ENCODE measurements around the gene ERAP2.
"Not testable (repeated sequence)": the region's sequence is repeated elsewhere in the genome, so short reads cannot be mapped to it uniquely, and the experiment has no call there.

The ERAP2 gene

DNA sequence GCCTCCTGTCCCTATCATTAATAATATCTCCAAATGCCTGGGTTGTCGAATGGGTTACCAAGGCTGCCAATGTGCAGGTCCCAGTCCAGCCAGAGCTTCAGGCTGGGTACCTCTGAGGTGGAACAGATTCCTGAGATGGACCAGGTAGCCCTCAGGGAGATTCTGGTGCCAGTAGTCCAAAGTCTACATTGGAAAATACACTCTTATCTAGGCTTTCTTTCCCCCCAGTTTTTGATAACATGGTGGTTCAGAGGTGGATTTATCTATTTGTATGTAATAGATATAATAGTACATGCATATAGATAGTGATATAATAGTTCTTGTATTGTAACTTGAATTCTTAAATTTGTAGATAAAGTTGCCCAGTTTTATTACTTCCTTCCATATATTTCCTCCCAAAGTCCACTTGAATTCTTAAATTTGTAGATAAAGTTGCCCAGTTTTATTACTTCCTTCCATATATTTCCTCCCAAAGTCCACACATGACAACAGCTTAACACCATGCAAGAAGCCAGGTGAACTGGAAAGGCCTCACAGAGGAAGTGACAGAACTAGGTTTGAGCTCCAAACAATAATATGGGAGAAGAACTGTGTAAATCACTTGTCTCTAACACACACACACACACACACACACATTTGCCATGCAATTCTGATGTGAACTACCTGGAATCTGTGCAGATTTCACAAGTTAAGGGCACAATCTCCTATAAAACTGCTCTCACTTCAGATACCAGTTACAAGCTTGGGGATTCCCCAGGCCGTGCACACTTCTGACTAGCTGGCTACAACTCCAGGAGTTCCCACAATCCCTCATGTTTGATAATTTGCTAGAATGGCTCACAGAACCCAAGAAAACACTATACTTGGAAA, 37.9 kb upstream of the ERAP2 start:
- DNase-seq (ENCODE audit: low read depth) = no peak
- TF ChIP-seq, protein P1, sequence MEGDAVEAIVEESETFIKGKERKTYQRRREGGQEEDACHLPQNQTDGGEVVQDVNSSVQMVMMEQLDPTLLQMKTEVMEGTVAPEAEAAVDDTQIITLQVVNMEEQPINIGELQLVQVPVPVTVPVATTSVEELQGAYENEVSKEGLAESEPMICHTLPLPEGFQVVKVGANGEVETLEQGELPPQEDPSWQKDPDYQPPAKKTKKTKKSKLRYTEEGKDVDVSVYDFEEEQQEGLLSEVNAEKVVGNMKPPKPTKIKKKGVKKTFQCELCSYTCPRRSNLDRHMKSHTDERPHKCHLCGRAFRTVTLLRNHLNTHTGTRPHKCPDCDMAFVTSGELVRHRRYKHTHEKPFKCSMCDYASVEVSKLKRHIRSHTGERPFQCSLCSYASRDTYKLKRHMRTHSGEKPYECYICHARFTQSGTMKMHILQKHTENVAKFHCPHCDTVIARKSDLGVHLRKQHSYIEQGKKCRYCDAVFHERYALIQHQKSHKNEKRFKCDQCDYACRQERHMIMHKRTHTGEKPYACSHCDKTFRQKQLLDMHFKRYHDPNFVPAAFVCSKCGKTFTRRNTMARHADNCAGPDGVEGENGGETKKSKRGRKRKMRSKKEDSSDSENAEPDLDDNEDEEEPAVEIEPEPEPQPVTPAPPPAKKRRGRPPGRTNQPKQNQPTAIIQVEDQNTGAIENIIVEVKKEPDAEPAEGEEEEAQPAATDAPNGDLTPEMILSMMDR (IDR thresholded peaks at IDR 0.05; ENCODE audit: control insufficient read depth, extremely low read depth, insufficient read depth) = no peak
- H3K4me3 ChIP-seq (ENCODE audit: low read depth, low read length) = no peak overlapping the region

DNA sequence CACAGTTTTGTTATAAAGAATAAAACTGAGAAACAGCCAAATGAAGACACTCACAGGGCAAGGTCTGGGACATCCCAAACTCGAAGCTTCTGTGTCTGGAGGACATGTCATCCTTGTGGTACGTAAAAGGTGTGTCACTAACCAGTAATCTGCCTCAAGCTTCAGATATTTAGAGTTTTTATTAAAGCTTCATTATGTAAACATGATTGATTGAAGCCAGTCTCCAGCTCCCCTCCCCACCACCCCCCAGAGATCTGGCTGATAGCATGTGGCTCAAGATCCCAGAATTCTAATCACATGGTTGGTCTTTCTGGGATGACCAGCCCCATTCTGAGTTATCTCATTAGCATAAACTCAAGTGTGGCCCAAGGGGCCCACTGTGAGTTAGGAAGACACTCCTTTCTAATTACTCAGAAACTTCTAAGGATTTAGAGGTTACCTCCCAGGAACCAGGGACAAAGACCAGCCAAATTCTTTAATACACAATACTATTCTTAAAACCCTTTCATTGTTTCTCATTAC, 37.2 kb upstream of the ERAP2 start:
- TF ChIP-seq, protein P1 (IDR thresholded peaks at IDR 0.05; ENCODE audit: control insufficient read depth, extremely low read depth, insufficient read depth) = no peak
- DNase-seq (ENCODE audit: low read depth) = no peak
- no peak overlapping the region for H3K4me3 ChIP-seq (ENCODE audit: low read depth, low read length)

DNA sequence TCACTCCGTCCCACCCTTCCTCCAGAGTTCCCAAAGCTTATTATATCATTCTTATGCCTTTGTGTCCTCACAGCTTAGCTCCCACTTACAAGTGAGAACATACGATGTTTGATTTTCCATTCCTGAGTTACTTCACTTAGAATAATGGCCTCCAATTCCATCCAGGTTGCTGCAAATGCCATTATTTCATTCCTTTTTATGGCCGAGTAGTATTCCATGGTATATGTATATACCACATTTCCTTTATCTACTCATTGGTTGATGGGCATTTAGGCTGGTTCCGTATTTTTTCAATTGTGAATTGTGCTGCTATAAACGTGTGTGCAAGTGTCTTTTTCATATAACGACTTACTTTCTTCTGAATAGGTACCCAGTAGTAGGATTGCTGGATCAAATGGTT, 34.4 kb upstream of the ERAP2 start:
- DNase-seq (ENCODE audit: low read depth) = not testable (repeated sequence)

DNA sequence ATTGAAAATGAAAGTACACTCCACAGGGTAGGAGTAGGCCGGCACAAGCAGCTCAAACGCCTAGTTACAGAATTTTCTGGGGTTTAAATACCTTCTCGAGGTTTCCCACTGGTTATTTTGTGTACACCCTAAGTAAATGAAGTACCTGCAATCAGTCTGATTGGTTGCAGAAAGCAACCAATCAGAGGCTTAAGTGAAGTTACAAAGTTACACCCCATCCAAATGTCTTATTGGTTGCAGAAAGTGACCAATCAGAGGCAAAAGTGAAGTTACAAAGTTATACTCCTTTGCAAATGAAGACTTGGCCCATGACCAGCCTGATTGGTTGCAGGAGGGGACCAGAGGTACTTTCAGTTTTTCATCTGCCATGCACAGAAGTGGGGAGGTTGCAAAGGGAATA, 33.2 kb upstream of the ERAP2 start:
- TF ChIP-seq, protein P1 (IDR thresholded peaks at IDR 0.05; ENCODE audit: control insufficient read depth, extremely low read depth, insufficient read depth) = no peak
- no peak overlapping the region for H3K4me3 ChIP-seq (ENCODE audit: low read depth, low read length)
- DNase-seq (ENCODE audit: low read depth) = no peak

More for the DNA sequence above, 34.4 kb upstream of the ERAP2 start:
- H3K4me3 ChIP-seq (ENCODE audit: low read depth, low read length) = not testable (repeated sequence)

DNA sequence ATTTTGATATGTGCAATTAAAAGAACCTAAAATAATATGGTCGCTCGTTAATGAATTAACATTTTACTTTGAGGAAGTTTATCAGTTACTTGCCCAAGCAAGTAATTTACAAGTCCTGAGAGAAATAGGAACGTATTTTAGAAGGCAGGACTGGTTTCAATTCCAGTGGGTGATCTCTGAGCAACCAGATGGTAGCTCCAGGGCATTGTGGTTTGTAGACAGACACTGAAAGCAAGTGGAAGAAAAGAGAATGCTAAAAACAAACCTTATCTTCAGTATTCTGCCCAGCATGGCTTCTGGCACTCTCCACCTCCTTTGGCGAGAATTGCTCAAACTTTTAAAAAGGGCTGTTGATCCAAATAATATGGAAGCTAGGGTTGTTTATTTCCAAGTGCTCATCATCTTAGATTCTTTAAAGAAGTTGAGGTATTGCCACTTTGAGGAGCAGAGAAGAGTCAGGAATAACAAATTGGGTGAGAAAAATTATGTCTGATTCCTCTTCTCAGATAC, 31.8 kb upstream of the ERAP2 start:
- H3K4me3 ChIP-seq (ENCODE audit: low read depth, low read length) = no peak overlapping the region
- no peak for DNase-seq (ENCODE audit: low read depth)
- TF ChIP-seq, protein P1 (IDR thresholded peaks at IDR 0.05; ENCODE audit: control insufficient read depth, extremely low read depth, insufficient read depth) = no peak

DNA sequence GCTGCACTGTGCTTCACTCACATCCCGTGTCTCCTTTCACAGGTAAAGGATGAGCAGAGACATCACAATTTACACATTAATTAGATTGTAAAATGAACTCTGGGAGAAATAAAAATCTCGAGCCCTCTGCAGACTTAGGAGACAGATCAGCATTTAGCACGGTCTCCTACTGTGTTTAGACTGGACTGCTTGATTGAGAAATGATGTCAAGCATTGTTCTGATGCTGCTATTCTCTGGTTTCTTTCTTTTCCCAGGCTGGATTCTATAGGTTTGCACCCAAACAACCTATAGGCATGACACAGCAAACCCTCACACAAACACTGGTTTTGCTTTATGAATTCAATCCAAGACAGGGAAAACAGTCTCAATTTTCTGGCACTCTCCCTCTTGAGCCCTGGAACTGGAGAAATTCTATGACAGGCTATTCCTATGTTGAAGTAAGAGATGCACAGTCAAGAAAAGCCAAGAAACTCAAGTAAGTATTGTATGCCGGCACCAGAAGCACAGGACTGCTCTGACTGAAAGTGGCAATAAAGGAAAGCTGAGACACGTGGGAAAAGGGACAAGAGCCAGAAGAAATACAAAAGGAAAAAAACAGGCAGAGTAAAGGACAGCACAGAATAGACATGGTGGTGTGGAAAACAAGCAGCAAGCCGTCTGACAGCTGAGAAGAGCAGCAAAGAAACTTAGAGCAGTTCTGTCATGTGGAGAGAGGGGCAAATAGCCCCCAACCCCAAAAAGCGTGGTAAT, 24.8 kb upstream of the ERAP2 start:
- H3K4me3 ChIP-seq (ENCODE audit: low read depth, low read length) = no peak overlapping the region
- no peak for DNase-seq (ENCODE audit: low read depth)
- TF ChIP-seq, protein P1 (IDR thresholded peaks at IDR 0.05; ENCODE audit: control insufficient read depth, extremely low read depth, insufficient read depth) = no peak

DNA sequence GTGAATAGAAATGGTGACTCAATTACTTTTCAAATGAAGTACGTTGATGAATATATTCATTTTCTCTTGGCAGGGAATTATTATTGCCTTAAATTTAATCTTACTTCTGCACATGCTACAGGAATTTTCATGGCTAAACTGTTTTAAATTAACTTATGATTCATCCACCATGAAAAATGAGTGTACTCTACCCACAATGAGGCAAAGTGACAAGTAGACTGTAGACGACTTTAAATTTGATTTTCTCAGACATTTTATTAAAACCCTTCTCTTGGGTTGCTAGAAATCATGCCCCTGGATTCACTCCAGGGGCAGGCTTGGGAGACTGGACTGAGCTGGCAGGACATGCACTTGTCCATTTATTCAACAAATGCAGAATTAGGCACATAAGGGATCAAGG, 23.5 kb upstream of the ERAP2 start:
- no peak for DNase-seq (ENCODE audit: low read depth)

More for the DNA sequence above, 23.5 kb upstream of the ERAP2 start:
- TF ChIP-seq, protein P1 (IDR thresholded peaks at IDR 0.05; ENCODE audit: control insufficient read depth, extremely low read depth, insufficient read depth) = no peak
- H3K4me3 ChIP-seq (ENCODE audit: low read depth, low read length) = no peak overlapping the region

Measured in LNCaP clone FGC (cell line).